IMR-90 (cell line): ENCODE results near the gene NCKAP5. TPM values are rescaled to one million over a fixed set of nuclear protein-coding genes. Genes with fewer than 3 reads are reported as not detected.

Experiments
- ATAC-seq: fragments of 200-7000 bp; cut with Tn5 transposase; 2 replicates; pipeline ENCODE4 v1.9.1; 2020; ENCODE audit warnings: low read depth, mild to moderate bottlenecking, moderate library complexity
- BruUV-seq: library from RNA; stranded (reverse); fragments of 400-500 nt; replicated peaks from 2 replicates; lab custom pipeline; 2021; lab: Mats Ljungman, UMichigan
- CTCF ChIA-PET: fragments of 300-600 bp; formaldehyde crosslinking; extraction: SDS; loops from one replicate; lab custom pipeline; 2021; ENCODE audit warnings: antibody characterized with exemption; lab: Yijun Ruan, JAX
- POLR2A ChIA-PET: fragments of 300-600 bp; sonication (Branson Sonifier 250); formaldehyde crosslinking; loops from one replicate; lab custom pipeline; 2022; ENCODE audit warnings: antibody characterized with exemption; ENCODE audit not compliant: unreplicated experiment; lab: Charles Lee
- DNase-seq: peaks from one replicate; pipeline ENCODE4 v3.0.0; 2013
- H2AFZ ChIP-seq: replicated peaks from 2 replicates; pipeline ENCODE3; 2013; ENCODE audit warnings: low read length, mild to moderate bottlenecking; ENCODE audit not compliant: poor library complexity
- H2AK5ac ChIP-seq: 2 replicates; pipeline ENCODE4 v1.6.1; 2013; ENCODE audit warnings: low read depth, low read length, inconsistent platforms
- H2AK9ac ChIP-seq: replicated peaks from 2 replicates; pipeline ENCODE3; 2013; ENCODE audit warnings: mild to moderate bottlenecking, low read depth, low read length, moderate library complexity; ENCODE audit not compliant: poor library complexity
- H2BK120ac ChIP-seq: 2 replicates; pipeline ENCODE4 v1.6.1; 2013; ENCODE audit warnings: low read depth, low read length, inconsistent platforms
- H2BK15ac ChIP-seq: 3 replicates; pipeline ENCODE4 v1.6.1; 2013; ENCODE audit warnings: low read depth, low read length, inconsistent platforms
- H2BK20ac ChIP-seq: 2 replicates; pipeline ENCODE4 v1.6.1; 2013; ENCODE audit warnings: low read depth, mild to moderate bottlenecking, inconsistent platforms, low read length, moderate library complexity
- H2BK5ac ChIP-seq: 2 replicates; pipeline ENCODE4 v1.6.1; 2013; ENCODE audit warnings: mild to moderate bottlenecking, low read depth, low read length, inconsistent platforms; ENCODE audit not compliant: poor library complexity, severe bottlenecking
- H3K14ac ChIP-seq: replicated peaks from 2 replicates; pipeline ENCODE4 v1.6.1; 2013; ENCODE audit warnings: low read depth, low read length, inconsistent platforms
- H3K18ac ChIP-seq: 2 replicates; pipeline ENCODE4 v1.6.1; 2013; ENCODE audit warnings: low read depth, low read length, control low read depth
- H3K23ac ChIP-seq: 2 replicates; pipeline ENCODE4 v1.6.1; 2013; ENCODE audit warnings: low read depth, low read length, inconsistent platforms
- H3K27ac ChIP-seq: 2 replicates; pipeline ENCODE4 v1.5.1; 2013; ENCODE audit warnings: mild to moderate bottlenecking, control low read depth, low read length; ENCODE audit not compliant: insufficient read depth
- H3K27me3 ChIP-seq: 2 replicates; pipeline ENCODE4 v1.6.1; 2013; ENCODE audit warnings: low read length; ENCODE audit not compliant: control insufficient read depth, insufficient read depth
- H3K36me3 ChIP-seq: 2 replicates; pipeline ENCODE4 v1.6.1; 2013; ENCODE audit warnings: low read length, mixed read lengths; ENCODE audit not compliant: control insufficient read depth, insufficient read depth
- H3K4ac ChIP-seq: 2 replicates; pipeline ENCODE4 v1.6.1; 2013; ENCODE audit warnings: low read depth, low read length, inconsistent platforms
- H3K4me1 ChIP-seq: 2 replicates; pipeline ENCODE4 v1.6.1; 2013; ENCODE audit warnings: low read length, mixed read lengths; ENCODE audit not compliant: control insufficient read depth, insufficient read depth
- H3K4me2 ChIP-seq: 2 replicates; pipeline ENCODE4 v1.6.1; 2013; ENCODE audit warnings: low read depth, mild to moderate bottlenecking, control low read depth, low read length, moderate library complexity
- H3K4me3 ChIP-seq: 2 replicates; pipeline ENCODE4 v1.5.1; 2013; ENCODE audit warnings: low read depth, mild to moderate bottlenecking, control low read depth, low read length, moderate library complexity; ENCODE audit not compliant: insufficient read depth
- H3K56ac ChIP-seq: 2 replicates; pipeline ENCODE4 v1.6.1; 2013; ENCODE audit warnings: low read length, inconsistent platforms; ENCODE audit not compliant: insufficient read depth; ENCODE audit errors: extremely low read depth
- H3K79me1 ChIP-seq, 2 experiments: 2 replicates each; pipeline ENCODE4 v1.6.1; 2013; ENCODE audit warnings: low read length in 2 of 2, inconsistent platforms in 1 of 2, low read depth in 1 of 2
- H3K9ac ChIP-seq: 2 replicates; pipeline ENCODE4 v1.6.1; 2013; ENCODE audit warnings: low read depth, low read length, control low read depth
- H3K9me1 ChIP-seq: 2 replicates; pipeline ENCODE4 v1.6.1; 2013; ENCODE audit warnings: low read length, inconsistent platforms; ENCODE audit not compliant: insufficient read depth
- H3K9me3 ChIP-seq: 2 replicates; pipeline ENCODE4 v1.6.1; 2013; ENCODE audit warnings: low read length; ENCODE audit not compliant: control insufficient read depth, insufficient read depth
- H4K20me1 ChIP-seq: 2 replicates; pipeline ENCODE4 v1.6.1; 2013; ENCODE audit warnings: low read length, inconsistent platforms; ENCODE audit not compliant: insufficient read depth
- H4K5ac ChIP-seq: 2 replicates; pipeline ENCODE4 v1.6.1; 2013; ENCODE audit warnings: mild to moderate bottlenecking, low read depth, low read length, control low read depth
- H4K8ac ChIP-seq, 2 experiments: 2 replicates each; pipeline ENCODE4 v1.6.1; 2013; ENCODE audit warnings: low read depth in 2 of 2, low read length in 2 of 2, control low read depth in 1 of 2, inconsistent platforms in 1 of 2
- H4K91ac ChIP-seq: 2 replicates; pipeline ENCODE4 v1.6.1; 2013; ENCODE audit warnings: low read depth, low read length, inconsistent platforms; ENCODE audit not compliant: insufficient read depth
- RCOR1 ChIP-seq: IDR thresholded peaks from 2 replicates; pipeline ENCODE4 v1.6.1; 2012; ENCODE audit warnings: mild to moderate bottlenecking, low read length, improper control_type of control experiment; ENCODE audit not compliant: insufficient replicate concordance
- WGBS, 2 experiments: methylation state at CpG; one replicate each; pipeline versions ENCODE4 v1.1.5 to v1.1.7; 2013; ENCODE audit warnings: missing lambda C conversion rate in 2 of 2; ENCODE audit not compliant: insufficient read length in 1 of 2; ENCODE audit errors: extremely low coverage in 2 of 2; 5-methylcytosine and 5-hydroxymethylcytosine counted together
- dilution Hi-C: fragments of 300-500 bp; cut with HindIII; formaldehyde crosslinking; loops from one replicate; pipeline ENCODE4 v1.14.3; 2018; ENCODE audit warnings: low sequenced_read_pairs; ENCODE audit not compliant: unreplicated experiment
- in situ Hi-C: fragments of 300-500 bp; cut with MboI; formaldehyde crosslinking; loops from 3 replicates; pipeline ENCODE4 v1.14.3; 2019; ENCODE audit warnings: low sequenced_read_pairs, inconsistent platforms, mixed read lengths
- intact Hi-C: fragments of 100-400 bp; cut with micrococcal nuclease; formaldehyde crosslinking; loops from 2 replicates; pipeline ENCODE4 v1.10.0; 2022
- polyA plus RNA-seq, 3 experiments: library from polyadenylated mRNA; depleted of rRNA; stranded (reverse); fragments of >200 nt; gene quantifications; 2 replicates each; pipeline ENCODE4 v1.2.3, GENCODE V29; 2012; ENCODE audit warnings: low replicate concordance in 1 of 3
- total RNA-seq: library from RNA; depleted of rRNA; stranded (reverse); fragments of >200 nt; gene quantifications from 2 replicates; pipeline ENCODE4 v1.2.3, GENCODE V29; 2012

Gene NCKAP5
- total and polyA plus RNA-seq, 2 of the 4 experiments (the other 2 are of a cell fraction), result 2.7 to 3.9 TPM

GRCh38 chr2:133457861-133458260 lies 110.4 kb downstream of the NCKAP5 start:
- no peak overlapping the region for H3K4me3 ChIP-seq
- POLR2A ChIA-PET, result no interaction called here
- H2BK15ac ChIP-seq, result no peak overlapping the region
- no peaks in the 10 kb centered on the region for H3K27me3 ChIP-seq
- H3K27ac ChIP-seq, result no peak overlapping the region
- H3K23ac ChIP-seq, result no peak overlapping the region
- no peak overlapping the region for H2BK20ac ChIP-seq
- H4K5ac ChIP-seq, result no peak overlapping the region
- no peaks in the 10 kb centered on the region for H3K9me1 ChIP-seq
- H3K79me1 ChIP-seq, result no peaks in the 10 kb centered on the region; a peak in 1 of 4 replicates
- H3K14ac ChIP-seq, result no peak overlapping the region
- H2AK5ac ChIP-seq, result no peak overlapping the region
- H3K4me1 ChIP-seq, result no peaks in the 10 kb centered on the region
- H3K9me3 ChIP-seq, result no peaks in the 10 kb centered on the region
- H3K4ac ChIP-seq, result no peak overlapping the region
- intact Hi-C loops, result no loop called here
- no peak overlapping the region for H3K56ac ChIP-seq
- ATAC-seq (no peak), DNase-seq (no peak)
- H3K18ac ChIP-seq, result no peak overlapping the region
- no peak overlapping the region for H2AK9ac ChIP-seq
- no peak overlapping the region for H3K9ac ChIP-seq
- CTCF ChIA-PET, result no interaction called here
- H2AFZ ChIP-seq, result no peak overlapping the region
- H2BK120ac ChIP-seq, result no peak overlapping the region
- H4K20me1 ChIP-seq, result no peaks in the 10 kb centered on the region
- in situ Hi-C loops, result no loop called here
- no peak for TF ChIP-seq RCOR1
- no peak overlapping the region for H3K4me2 ChIP-seq
- H4K91ac ChIP-seq, result no peak overlapping the region
- H4K8ac ChIP-seq, result no peak overlapping the region
- no peaks in the 10 kb centered on the region for H3K36me3 ChIP-seq
- no TSS peak for BruUV-seq
- dilution Hi-C loops, result no loop called here
- no peak overlapping the region for H2BK5ac ChIP-seq
- WGBS, 2 experiments, result no CpG with 5 or more reads among the region's 4 CpGs
